ENCODE data around the gene CACYBP.
"Not testable (repeated sequence)": the region's sequence is repeated elsewhere in the genome, so short reads cannot be mapped to it uniquely, and the experiment has no call there.

CACYBP gene

DNA sequence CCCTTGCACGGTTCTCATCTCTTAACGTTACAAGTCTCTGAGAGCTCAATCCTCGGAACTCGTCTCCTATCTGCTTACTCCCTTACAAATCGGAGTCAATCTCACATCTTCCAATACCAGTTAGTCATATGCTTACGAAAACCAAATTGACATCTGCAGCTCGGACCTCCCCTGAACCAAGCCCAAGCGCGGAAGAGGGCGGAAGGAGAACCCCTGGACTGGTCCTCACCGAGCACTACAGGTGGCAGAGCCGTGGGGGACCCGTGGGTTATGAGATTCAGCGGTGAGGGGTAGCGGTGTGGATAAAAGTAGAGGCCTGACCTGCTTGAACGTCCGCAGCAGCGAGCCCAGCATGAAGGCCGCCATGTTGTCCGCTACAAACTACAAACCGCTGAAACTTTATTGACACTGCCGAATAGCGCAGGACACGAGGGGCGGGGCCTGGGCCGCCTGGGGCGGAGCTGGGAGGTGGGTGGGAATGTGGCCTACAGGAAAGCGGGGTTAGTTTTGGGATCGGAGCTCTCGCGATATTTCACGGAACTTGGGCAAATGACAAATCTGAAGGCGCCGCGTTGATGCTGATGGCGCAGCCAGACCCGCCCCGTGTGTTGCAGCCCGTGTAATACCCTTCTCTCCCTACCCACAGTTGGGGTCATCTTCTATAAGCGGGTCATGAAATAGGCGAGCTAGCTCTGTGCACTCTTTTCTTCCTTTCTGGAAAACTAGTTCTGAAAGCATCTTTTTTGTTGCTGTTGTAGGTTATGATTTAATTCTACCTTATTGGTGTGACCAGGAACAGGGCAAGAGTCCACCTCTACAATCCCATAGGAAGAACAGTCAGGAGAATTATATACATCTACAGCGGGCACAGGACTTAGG is 23.5 kb downstream of the CACYBP start, which contains the start of gene MRPS14:
Gene MRPS14 (minus strand): TSS at position 383 of the 879 bp plus-strand sequence. CDS start 17 bp downstream, at position 366.
- peak within 1 kb of the TSS; percentile 93 for H3K4me3 ChIP-seq (ENCODE audit: low read length)
- no peaks in the 10 kb centered on the region for H3K4me1 ChIP-seq (ENCODE audit: control insufficient read depth, insufficient read depth, low read length)
- H3K9me3 ChIP-seq (replicated peaks; ENCODE audit: low read length) = no peaks in the 10 kb centered on the region
- H3K36me3 ChIP-seq (ENCODE audit: insufficient read depth, low read length) = peaks cover 4% of the 10 kb centered on the region
- peak within 1 kb of the TSS; percentile 85 for H3K4me2 ChIP-seq (ENCODE audit: low read length)
- peak within 1 kb of the TSS; percentile 95 for H3K9ac ChIP-seq (ENCODE audit: low read depth, low read length)
- H3K27me3 ChIP-seq (ENCODE audit: control insufficient read depth, insufficient read depth, low read length) = no peaks in the 10 kb centered on the region

- not testable (repeated sequence) for H3K27me3 ChIP-seq (ENCODE audit: control insufficient read depth, insufficient read depth, low read length); H3K9me3 ChIP-seq (replicated peaks; ENCODE audit: low read length); H3K36me3 ChIP-seq (ENCODE audit: insufficient read depth, low read length); H3K4me1 ChIP-seq (ENCODE audit: control insufficient read depth, insufficient read depth, low read length)
- H3K9ac ChIP-seq (ENCODE audit: low read depth, low read length) = peak overlapping the region; percentile 69
- H3K4me2 ChIP-seq (ENCODE audit: low read length) = peak overlapping the region; percentile 80
- H3K4me3 ChIP-seq (ENCODE audit: low read length) = peak overlapping the region; percentile 93
Observed at GRCh38 chr1:175023922-175024242, 24.1 kb downstream of the CACYBP start.

GRCh38 chr1:175024773-175025172 is 25.0 kb downstream of the CACYBP start:
- no peak overlapping the region for H3K4me3 ChIP-seq (ENCODE audit: low read length)
- no peak overlapping the region for H3K9ac ChIP-seq (ENCODE audit: low read depth, low read length)
- no peaks in the 10 kb centered on the region for H3K9me3 ChIP-seq (replicated peaks; ENCODE audit: low read length)
- H3K36me3 ChIP-seq (ENCODE audit: insufficient read depth, low read length) = no peaks in the 10 kb centered on the region
- peaks cover 5% of the 10 kb centered on the region for H3K4me1 ChIP-seq (ENCODE audit: control insufficient read depth, insufficient read depth, low read length)
- H3K27me3 ChIP-seq (ENCODE audit: control insufficient read depth, insufficient read depth, low read length) = no peaks in the 10 kb centered on the region
- H3K4me2 ChIP-seq (ENCODE audit: low read length) = no peak overlapping the region

DNA sequence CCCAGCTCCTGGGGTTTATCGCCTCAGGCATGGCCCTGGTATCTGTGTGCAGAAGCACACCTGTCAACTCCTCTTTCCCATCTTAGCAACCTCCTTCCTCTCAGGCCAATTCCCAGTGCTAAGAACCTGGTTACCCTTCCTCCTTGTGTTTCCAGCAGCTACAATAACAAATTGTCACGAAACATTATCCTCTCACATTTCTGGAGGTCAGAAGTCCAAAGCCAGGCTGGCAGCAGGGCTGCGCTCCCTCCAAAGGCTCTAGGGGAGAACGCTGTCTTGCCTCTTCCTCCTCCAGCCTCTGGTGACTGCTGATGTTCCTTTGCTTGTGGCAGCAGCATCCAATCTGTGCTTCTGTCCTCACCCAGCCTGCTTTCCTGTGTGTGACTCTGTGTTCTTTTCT is 34.2 kb downstream of the CACYBP start:
- no peak overlapping the region for H3K4me2 ChIP-seq (ENCODE audit: low read length)
- H3K27me3 ChIP-seq (ENCODE audit: control insufficient read depth, insufficient read depth, low read length) = peaks cover 14% of the 10 kb centered on the region
- H3K9me3 ChIP-seq (replicated peaks; ENCODE audit: low read length) = no peaks in the 10 kb centered on the region
- peaks cover 5% of the 10 kb centered on the region for H3K4me1 ChIP-seq (ENCODE audit: control insufficient read depth, insufficient read depth, low read length)
- H3K4me3 ChIP-seq (ENCODE audit: low read length) = no peak overlapping the region
- H3K9ac ChIP-seq (ENCODE audit: low read depth, low read length) = no peak overlapping the region
- no peaks in the 10 kb centered on the region for H3K36me3 ChIP-seq (ENCODE audit: insufficient read depth, low read length)

DNA sequence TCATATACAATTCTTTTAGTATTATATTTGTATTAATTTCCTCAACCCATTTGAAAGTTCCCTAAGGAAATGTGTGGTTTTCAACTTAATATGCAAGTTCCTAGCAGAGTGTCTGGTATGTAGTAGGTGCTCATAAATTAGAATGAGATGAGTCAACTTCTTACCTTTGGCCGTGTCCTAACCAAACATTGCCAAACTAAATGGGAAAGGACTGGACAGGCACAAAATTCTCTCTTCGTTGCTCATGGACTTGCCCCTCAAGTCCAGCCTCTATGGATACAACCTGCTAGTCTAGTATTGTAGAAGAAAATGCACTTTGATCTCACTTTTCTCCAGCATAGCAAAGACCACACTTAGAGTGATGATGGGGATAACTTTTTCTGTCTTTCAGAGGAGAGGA is 35.0 kb downstream of the CACYBP start:
- Histone ChIP-seq H3K9me3 (replicated peaks; ENCODE audit: low read length) (no peaks in the 10 kb centered on the region), H3K4me2 (ENCODE audit: low read length) (no peak overlapping the region), H3K4me1 (ENCODE audit: control insufficient read depth, insufficient read depth, low read length) (no peaks in the 10 kb centered on the region), H3K27me3 (ENCODE audit: control insufficient read depth, insufficient read depth, low read length) (peaks cover 14% of the 10 kb centered on the region), H3K36me3 (ENCODE audit: insufficient read depth, low read length) (no peaks in the 10 kb centered on the region), H3K4me3 (ENCODE audit: low read length) (no peak overlapping the region), H3K9ac (ENCODE audit: low read depth, low read length) (no peak overlapping the region)

DNA sequence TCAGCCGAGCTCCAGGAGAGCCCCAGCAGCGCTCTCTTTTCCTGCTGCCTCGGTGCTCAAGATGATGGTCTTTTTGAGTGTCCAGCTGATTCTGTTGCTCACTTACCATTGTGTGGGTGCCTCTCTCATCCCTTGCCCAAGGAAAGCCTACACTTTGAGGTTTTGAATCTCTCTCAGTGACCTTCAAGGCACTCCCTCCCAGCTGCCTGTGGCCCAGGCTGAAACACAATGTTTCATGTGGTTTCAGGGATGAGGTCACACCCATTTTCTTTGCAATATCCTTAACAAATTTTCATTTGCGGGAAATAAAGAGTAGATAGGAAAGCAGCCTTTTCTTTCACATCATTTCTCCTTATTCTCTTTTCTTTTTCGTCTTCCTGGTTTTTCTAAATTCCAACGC is 36.1 kb downstream of the CACYBP start:
- peaks cover 18% of the 10 kb centered on the region for H3K27me3 ChIP-seq (ENCODE audit: control insufficient read depth, insufficient read depth, low read length)
- H3K9ac ChIP-seq (ENCODE audit: low read depth, low read length) = no peak overlapping the region
- no peaks in the 10 kb centered on the region for H3K4me1 ChIP-seq (ENCODE audit: control insufficient read depth, insufficient read depth, low read length)
- no peak overlapping the region for H3K4me3 ChIP-seq (ENCODE audit: low read length)
- no peaks in the 10 kb centered on the region for H3K36me3 ChIP-seq (ENCODE audit: insufficient read depth, low read length)
- H3K4me2 ChIP-seq (ENCODE audit: low read length) = no peak overlapping the region
- H3K9me3 ChIP-seq (replicated peaks; ENCODE audit: low read length) = no peaks in the 10 kb centered on the region

GRCh38 chr1:175036476-175036875 is 36.7 kb downstream of the CACYBP start:
- Histone ChIP-seq H3K4me1 (ENCODE audit: control insufficient read depth, insufficient read depth, low read length) (no peaks in the 10 kb centered on the region), H3K36me3 (ENCODE audit: insufficient read depth, low read length) (no peaks in the 10 kb centered on the region), H3K4me3 (ENCODE audit: low read length) (no peak overlapping the region), H3K27me3 (ENCODE audit: control insufficient read depth, insufficient read depth, low read length) (peaks cover 18% of the 10 kb centered on the region), H3K4me2 (ENCODE audit: low read length) (no peak overlapping the region), H3K9ac (ENCODE audit: low read depth, low read length) (no peak overlapping the region), H3K9me3 (replicated peaks; ENCODE audit: low read length) (no peaks in the 10 kb centered on the region)

- Histone ChIP-seq H3K27me3 (ENCODE audit: control insufficient read depth, insufficient read depth, low read length) (peaks cover 18% of the 10 kb centered on the region), H3K4me1 (ENCODE audit: control insufficient read depth, insufficient read depth, low read length) (no peaks in the 10 kb centered on the region), H3K4me2 (ENCODE audit: low read length) (no peak overlapping the region), H3K4me3 (ENCODE audit: low read length) (no peak overlapping the region), H3K9ac (ENCODE audit: low read depth, low read length) (no peak overlapping the region), H3K36me3 (ENCODE audit: insufficient read depth, low read length) (no peaks in the 10 kb centered on the region), H3K9me3 (replicated peaks; ENCODE audit: low read length) (no peaks in the 10 kb centered on the region)
Observed at GRCh38 chr1:175037416-175037815, 37.7 kb downstream of the CACYBP start.

GRCh38 chr1:175040324-175040879 is 40.7 kb downstream of the CACYBP start:
- Histone ChIP-seq H3K4me1 (ENCODE audit: control insufficient read depth, insufficient read depth, low read length) (no peaks in the 10 kb centered on the region), H3K4me3 (ENCODE audit: low read length) (no peak overlapping the region), H3K9ac (ENCODE audit: low read depth, low read length) (no peak overlapping the region), H3K9me3 (replicated peaks; ENCODE audit: low read length) (no peaks in the 10 kb centered on the region), H3K4me2 (ENCODE audit: low read length) (no peak overlapping the region), H3K36me3 (ENCODE audit: insufficient read depth, low read length) (no peaks in the 10 kb centered on the region), H3K27me3 (ENCODE audit: control insufficient read depth, insufficient read depth, low read length) (peaks cover 18% of the 10 kb centered on the region)

- Histone ChIP-seq H3K27me3 (ENCODE audit: control insufficient read depth, insufficient read depth, low read length) (peaks cover 6% of the 10 kb centered on the region), H3K4me2 (ENCODE audit: low read length) (no peak overlapping the region), H3K9me3 (replicated peaks; ENCODE audit: low read length) (no peaks in the 10 kb centered on the region), H3K4me1 (ENCODE audit: control insufficient read depth, insufficient read depth, low read length) (no peaks in the 10 kb centered on the region), H3K4me3 (ENCODE audit: low read length) (no peak overlapping the region), H3K36me3 (ENCODE audit: insufficient read depth, low read length) (no peaks in the 10 kb centered on the region), H3K9ac (ENCODE audit: low read depth, low read length) (no peak overlapping the region)
Observed at GRCh38 chr1:175042650-175043049, 42.9 kb downstream of the CACYBP start.

- Histone ChIP-seq H3K4me2 (ENCODE audit: low read length) (no peak overlapping the region), H3K27me3 (ENCODE audit: control insufficient read depth, insufficient read depth, low read length) (peaks cover 4% of the 10 kb centered on the region), H3K4me3 (ENCODE audit: low read length) (no peak overlapping the region), H3K9me3 (replicated peaks; ENCODE audit: low read length) (no peaks in the 10 kb centered on the region), H3K4me1 (ENCODE audit: control insufficient read depth, insufficient read depth, low read length) (no peaks in the 10 kb centered on the region), H3K9ac (ENCODE audit: low read depth, low read length) (no peak overlapping the region), H3K36me3 (ENCODE audit: insufficient read depth, low read length) (no peaks in the 10 kb centered on the region)
Observed at GRCh38 chr1:175043824-175044223, 44.1 kb downstream of the CACYBP start.

- not testable (repeated sequence) for H3K36me3 ChIP-seq (ENCODE audit: insufficient read depth, low read length); H3K9ac ChIP-seq (ENCODE audit: low read depth, low read length); H3K4me2 ChIP-seq (ENCODE audit: low read length); H3K4me3 ChIP-seq (ENCODE audit: low read length); H3K4me1 ChIP-seq (ENCODE audit: control insufficient read depth, insufficient read depth, low read length); H3K9me3 ChIP-seq (replicated peaks; ENCODE audit: low read length); H3K27me3 ChIP-seq (ENCODE audit: control insufficient read depth, insufficient read depth, low read length)
Observed at GRCh38 chr1:175044591-175044990, 44.8 kb downstream of the CACYBP start.
